ENCODE results near the gene OR6B3.

Gene OR6B3

GRCh38 chr2:240077442-240077841 is 24.1 kb upstream of the OR6B3 start:
- no peak for TF ChIP-seq CTCF (IDR thresholded peaks at IDR 0.05; ENCODE audit: borderline replicate concordance, control extremely low read depth, extremely low read depth, insufficient read depth, missing control alignments)
- DNase-seq (ENCODE audit: low spot score) = no peak
- in situ Hi-C loops (cut with MboI; ENCODE audit: low sequenced_read_pairs, unreplicated experiment) = no loop called here

- no peak for DNase-seq (ENCODE audit: low spot score)
- no peak for TF ChIP-seq CTCF (IDR thresholded peaks at IDR 0.05; ENCODE audit: borderline replicate concordance, control extremely low read depth, extremely low read depth, insufficient read depth, missing control alignments)
- in situ Hi-C loops (cut with MboI; ENCODE audit: low sequenced_read_pairs, unreplicated experiment) = no loop called here
These were observed 21.2 kb upstream of the OR6B3 start for GRCh38 chr2:240074545-240074944.

- no peak for TF ChIP-seq CTCF (IDR thresholded peaks at IDR 0.05; ENCODE audit: borderline replicate concordance, control extremely low read depth, extremely low read depth, insufficient read depth, missing control alignments)
- in situ Hi-C loops (cut with MboI; ENCODE audit: low sequenced_read_pairs, unreplicated experiment) = no loop called here
- no peak for DNase-seq (ENCODE audit: low spot score)
These were observed 17.6 kb upstream of the OR6B3 start for GRCh38 chr2:240070907-240071306.

- in situ Hi-C loops (cut with MboI; ENCODE audit: low sequenced_read_pairs, unreplicated experiment) = no loop called here
- TF ChIP-seq CTCF (IDR thresholded peaks at IDR 0.05; ENCODE audit: borderline replicate concordance, control extremely low read depth, extremely low read depth, insufficient read depth, missing control alignments) = no peak
- DNase-seq (ENCODE audit: low spot score) = no peak
These were observed 16.5 kb upstream of the OR6B3 start for GRCh38 chr2:240069829-240070228.

- DNase-seq (ENCODE audit: low spot score) = no peak
- in situ Hi-C loops (cut with MboI; ENCODE audit: low sequenced_read_pairs, unreplicated experiment) = no loop called here
- no peak for TF ChIP-seq CTCF (IDR thresholded peaks at IDR 0.05; ENCODE audit: borderline replicate concordance, control extremely low read depth, extremely low read depth, insufficient read depth, missing control alignments)
These were observed 14.9 kb upstream of the OR6B3 start for GRCh38 chr2:240068193-240068592.

- no peak for TF ChIP-seq CTCF (IDR thresholded peaks at IDR 0.05; ENCODE audit: borderline replicate concordance, control extremely low read depth, extremely low read depth, insufficient read depth, missing control alignments)
- in situ Hi-C loops (cut with MboI; ENCODE audit: low sequenced_read_pairs, unreplicated experiment) = no loop called here
- no peak for DNase-seq (ENCODE audit: low spot score)
These were observed 13.2 kb upstream of the OR6B3 start for GRCh38 chr2:240066489-240066888.

GRCh38 chr2:240064898-240065297 is 11.6 kb upstream of the OR6B3 start:
- DNase-seq (ENCODE audit: low spot score) = no peak
- in situ Hi-C loops (cut with MboI; ENCODE audit: low sequenced_read_pairs, unreplicated experiment) = no loop called here
- TF ChIP-seq CTCF (IDR thresholded peaks at IDR 0.05; ENCODE audit: borderline replicate concordance, control extremely low read depth, extremely low read depth, insufficient read depth, missing control alignments) = no peak

Data from GM13976 (cell line).